Activated CD8-positive, alpha-beta memory T cell treated with anti-CD3 and anti-CD28 coated beads for 24 hours (primary cell): ENCODE data around the gene CABLES2.

Experiments used
- DNase-seq: peaks from one replicate; pipeline ENCODE4 v3.0.0-alpha.2; 2020

CABLES2 gene

DNA sequence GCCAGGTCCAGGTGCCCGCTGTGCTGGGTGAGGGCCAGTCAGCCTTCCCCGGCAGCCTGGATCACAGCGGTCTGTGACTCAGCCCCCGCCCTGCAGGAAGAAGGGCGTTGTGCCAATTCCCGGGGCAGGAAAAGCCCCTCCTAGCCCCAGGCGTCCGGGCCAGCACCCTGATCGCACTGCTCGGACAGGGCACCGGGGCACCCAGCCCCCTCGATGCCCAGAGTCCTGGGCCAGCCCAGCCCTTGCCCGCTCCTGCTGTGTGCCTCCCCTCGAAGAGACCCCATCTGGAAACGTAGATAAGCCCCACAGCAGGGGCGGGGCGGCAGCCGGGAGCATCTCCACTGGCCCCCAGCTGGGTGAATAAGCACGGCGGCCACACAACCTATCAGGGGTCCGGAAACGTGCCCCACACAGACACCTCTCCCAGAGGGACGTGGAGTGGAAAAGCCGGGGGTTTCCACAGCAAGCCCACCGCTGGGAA is 49.9 kb downstream of the CABLES2 start:
- DNase-seq = no peak

DNA sequence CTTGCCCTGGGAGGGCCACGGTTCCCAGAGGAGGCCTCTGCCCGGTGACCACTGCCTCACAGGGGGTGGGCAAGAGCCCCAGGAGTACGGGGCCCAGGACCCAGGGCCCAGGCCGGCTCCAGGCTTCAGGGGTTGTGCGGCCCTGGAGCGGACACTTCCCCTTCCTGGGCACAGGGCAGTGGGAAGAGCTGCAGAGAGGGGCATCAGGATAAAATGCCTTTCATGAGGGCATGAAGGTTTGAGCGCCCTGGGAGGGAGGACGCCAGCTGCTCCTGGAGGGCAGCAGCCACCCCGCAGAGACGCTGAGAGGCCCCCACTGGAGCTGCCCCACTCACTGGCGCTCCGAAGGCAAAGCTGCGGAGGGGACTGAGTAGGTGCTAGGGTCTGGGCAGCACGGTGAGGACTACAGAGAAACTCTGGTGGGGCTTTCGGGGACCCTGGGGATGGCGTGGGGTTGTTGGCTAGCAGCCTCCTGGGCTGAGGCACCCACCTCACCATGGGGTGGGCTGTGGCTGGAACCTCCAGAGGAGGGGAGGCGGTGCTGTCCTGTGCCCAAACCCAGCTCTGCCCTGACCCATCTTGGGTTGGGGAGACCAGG is 50.4 kb downstream of the CABLES2 start:
- no peak for DNase-seq

DNA sequence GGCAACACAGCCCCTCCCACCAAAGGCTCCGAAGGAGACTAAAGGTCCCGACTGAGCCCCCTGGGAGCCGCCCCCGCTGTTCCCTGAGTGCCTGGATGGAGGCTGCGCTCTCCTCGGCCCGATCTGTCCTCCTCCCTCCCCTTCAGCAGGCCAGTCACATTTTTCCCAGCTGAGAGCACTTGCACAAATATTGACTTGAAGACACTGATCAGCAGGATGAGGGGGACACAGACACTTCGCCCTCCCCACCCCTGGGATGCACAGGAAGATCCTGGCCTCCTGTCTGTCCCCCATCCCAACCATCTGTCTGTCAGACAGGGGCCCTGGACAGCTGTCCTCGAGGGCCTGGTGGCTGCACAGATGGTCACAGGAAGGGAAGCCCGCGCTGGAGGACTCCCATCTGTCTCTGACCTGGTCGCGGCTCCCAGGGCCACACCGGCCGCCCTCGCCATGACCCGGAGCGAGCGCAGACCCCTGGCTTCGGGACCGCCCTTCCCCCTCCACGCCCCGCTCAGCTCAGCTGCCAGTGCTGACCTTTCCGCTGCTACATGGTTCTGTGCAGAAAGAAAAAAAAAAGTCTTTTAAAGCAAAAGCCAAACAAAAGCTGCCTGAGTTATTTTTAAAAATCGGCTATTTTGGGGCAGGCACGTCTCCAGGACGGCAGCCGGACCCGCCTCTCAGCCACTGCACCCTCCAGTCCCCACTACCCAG is 51.1 kb downstream of the CABLES2 start:
- DNase-seq = no peak

DNA sequence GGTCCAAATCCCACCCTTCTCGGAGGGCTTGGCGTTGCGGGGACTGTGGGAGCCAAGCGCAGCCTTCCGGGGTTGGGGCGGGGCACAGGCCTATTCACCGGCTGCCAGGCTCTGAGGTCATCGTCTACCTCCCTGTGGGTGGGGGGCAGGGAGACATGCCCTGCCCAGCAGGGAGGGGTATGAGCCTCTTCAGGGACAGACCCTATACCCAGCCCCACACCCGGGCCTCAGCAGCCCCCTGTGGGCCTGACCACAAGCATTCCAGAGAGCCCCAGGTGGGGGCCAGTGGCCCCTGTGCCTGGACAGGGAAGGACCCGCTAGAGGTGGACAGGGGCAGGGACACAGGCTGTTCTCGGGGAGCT is 51.6 kb downstream of the CABLES2 start:
- no peak for DNase-seq

DNA sequence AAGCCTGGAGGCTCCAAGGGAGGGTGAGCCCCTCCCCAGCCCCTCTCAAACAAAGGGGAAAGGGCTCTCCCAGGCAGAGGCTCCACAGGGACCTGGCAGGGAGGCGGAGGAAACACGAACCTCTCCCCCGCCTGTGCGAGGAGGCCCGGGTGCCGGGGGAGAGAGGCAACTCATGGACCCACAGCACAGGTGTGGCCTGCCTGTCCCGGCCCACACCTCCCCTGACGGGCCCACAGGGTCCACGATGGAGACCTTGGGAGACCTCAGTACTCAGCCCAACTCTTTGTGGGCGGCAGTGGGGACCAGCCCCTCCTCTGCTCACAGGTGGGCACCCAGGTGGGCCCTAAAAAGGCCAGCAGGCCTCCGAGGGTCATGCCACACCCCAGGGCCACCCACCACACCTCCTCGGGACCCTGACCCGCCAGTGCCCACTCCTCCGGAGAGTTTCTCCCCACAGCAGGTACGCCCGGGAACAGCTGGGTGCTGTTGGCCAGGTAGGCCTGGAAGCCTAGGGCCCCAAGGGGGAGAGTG is 52.2 kb downstream of the CABLES2 start:
- DNase-seq = no peak

DNA sequence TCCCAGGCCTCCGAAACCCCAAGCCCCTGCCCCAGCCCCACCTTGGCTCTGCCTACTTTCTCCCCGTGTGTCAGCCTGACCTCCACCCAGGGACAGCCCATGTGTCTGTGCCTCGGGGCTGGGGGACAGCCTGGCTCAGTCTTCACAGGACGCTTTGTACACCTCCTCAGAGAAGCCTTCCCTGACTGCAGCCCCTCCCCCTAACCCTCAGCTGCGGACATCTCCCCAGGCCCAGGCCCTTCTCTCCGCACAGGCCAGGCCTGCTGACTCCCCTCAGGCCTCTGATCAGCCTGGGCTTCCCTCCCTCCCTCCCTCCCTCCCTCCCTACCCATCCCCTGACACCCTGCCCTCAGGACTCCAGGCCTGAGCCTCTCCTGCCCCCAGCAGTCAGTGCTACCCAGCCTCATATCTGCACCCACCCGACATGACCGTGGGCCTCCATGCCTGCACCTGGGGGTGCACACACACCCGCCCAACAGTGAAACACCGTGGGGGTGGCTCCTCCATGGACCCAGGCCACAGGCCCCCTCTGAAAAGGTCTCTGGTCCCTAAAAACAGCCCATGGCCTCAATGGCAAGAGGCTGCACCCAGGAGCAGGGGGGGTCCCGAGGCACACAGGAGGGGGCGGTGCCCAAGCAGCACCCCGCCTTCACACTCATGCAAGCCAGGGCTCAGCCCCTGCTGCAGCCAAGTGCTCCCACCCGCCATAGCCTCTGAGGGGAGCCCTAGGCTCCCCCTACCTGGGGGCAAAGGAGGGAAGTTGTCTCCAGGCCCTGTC is 52.9 kb downstream of the CABLES2 start:
- no peak for DNase-seq

DNA sequence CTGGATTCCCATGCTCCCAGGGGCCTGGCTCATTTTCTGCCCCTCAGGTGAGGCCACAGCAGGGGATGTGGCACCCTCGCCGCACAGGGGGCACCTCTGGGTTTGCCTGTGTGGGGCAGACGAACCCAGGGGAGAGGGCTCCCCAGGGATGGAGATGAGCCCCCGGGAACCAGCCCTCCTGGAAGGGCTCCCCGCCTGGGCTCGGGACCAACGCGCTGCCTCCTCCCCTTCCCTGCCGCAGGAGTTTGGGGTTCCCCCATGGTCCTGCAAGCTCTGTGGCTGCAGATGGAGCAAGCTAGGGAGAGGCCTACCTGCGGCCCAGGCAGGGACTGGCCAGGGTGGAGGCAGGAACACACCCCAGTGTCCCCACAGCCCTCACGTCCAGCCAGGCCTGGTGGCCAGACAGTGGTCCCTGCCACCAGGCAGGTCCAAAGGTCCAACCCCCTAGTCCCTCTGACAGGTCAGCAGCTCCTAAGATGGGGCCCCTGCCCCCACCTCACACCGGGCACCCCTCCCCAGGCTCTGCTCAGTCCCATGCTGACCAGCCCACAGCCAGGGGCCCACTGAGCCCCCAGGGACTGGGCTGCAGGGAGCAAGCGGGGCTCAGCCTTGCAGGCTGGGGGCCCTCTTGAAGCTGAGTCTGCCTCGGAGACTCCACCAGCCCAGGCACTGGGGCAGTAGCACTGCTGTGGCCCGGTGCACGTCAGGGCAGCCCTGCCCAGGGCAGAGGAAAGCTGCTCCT is 53.6 kb downstream of the CABLES2 start:
- DNase-seq = no peak

DNA sequence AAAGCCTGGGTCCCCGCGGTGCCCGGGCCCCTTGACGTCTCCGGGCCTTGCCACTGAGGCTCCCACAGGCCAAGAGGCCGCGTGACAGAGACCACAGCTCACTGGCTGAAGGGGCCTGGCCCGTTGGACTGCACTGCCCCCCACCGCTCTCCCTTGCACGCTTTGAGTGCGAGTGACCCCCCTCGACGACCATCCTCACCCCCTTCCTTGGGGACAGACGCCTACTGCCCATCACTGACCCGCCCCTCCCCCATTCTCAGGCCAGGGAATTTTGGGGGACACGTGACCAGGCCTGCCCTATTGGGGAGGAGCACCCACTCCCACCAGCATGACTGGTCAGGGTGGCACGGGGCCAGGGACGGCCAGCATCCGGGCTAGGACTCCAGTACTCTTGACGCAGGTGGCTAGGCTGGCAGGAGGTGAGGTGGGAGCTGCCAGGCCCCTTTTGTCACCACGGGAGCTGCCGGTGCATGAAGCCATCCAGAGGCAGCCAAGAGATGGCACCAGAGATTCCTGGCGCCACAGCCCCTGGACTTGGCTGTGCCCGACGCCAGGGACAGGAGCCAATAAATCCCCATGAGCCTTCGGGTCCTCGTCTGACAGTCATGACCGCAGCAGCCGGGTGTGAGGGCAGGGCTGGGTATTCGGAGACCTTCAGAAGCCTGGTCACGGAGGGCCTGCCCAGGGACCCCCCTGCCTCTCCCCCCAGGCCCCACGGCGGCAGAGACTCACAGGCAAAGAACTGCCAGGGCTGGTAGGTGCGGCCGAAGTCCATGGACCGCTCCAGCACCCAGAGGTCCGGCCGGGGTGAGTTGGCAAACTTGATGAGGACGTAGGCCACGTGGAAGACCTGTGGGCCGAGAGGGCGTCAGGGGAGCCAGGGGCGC is 54.4 kb downstream of the CABLES2 start:
- no peak for DNase-seq

DNA sequence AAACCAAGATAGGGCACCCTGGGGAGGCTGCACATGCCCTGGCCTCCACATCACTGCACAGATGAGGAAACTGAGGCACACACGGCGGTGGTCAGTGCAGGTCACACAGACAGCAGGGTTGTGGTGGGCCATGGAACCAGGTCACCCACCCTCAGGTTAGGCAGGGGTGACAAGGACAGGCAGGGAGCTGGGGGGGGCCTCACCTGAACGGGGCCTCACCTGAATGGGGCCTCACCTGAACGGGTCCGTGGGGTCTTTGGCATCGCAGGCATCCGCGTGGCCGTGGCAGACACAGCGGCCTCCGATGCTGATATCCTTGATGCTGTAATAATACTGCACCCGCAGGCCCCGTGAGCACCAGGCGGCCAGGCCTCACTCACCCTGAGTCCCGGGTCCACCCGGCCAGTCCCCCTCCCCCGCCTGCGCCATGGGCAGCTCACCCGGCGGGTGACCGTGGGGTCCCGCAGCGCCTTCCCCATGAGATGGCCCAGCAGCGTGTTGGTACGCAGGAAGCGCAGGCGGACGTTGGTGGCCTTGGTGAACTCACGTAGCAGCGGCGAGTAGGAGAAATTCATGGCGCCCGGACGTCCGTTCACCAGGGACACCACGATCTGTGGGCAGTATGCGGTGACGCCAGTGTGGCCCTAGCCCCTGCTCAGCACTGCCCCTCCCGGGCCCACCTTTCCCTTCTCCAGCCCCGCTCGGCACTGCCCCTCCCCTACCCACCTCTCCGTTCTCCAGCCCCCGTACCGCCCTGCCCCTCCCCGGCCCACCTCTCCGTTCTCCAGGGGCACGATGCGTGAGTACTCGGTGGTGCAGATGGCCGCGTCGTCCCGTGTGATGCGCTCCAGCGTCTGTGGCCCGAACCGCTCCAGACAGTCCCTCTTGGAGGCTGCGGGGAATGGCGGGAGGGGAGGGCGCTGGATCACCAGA is 55.4 kb downstream of the CABLES2 start:
- DNase-seq = no peak

DNA sequence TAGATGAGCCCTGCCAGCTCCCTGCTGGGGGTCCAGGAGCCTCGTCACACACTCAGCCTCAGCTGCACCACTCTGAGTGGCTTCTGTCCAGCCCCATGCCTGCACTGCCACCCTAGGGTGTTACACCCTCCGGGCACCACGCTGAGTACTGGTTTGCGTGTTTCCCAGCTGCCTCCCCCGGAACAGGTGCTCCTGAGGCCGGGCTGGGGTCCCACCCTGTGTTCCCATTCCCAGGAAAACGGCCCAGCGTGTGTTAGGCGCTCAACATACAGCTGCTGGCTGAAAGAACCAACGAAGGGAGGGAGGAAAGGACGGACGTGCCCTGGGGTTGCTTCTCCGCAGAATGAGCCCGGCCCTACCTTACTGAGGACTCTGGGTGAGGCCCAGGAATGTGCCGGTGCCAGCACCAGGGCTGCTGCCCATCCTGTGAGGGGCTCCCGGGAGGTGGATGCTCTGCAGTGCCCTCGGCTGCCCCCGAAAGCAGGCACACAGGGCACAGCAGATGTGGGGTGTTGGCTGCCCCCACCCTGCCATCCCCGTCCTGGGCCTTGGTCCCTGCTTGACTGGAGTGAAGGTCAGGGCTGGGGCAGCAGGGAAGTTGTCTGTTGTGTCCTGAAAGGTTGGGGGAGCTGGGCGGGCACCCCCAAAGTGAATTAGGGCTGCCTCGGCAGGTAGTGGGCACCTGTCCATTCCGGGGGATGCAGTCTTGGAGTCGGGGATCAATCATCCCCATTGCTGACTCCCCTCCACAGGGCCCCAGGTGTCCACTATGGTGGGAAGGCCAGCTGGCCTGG is 56.3 kb downstream of the CABLES2 start:
- no peak for DNase-seq

DNA sequence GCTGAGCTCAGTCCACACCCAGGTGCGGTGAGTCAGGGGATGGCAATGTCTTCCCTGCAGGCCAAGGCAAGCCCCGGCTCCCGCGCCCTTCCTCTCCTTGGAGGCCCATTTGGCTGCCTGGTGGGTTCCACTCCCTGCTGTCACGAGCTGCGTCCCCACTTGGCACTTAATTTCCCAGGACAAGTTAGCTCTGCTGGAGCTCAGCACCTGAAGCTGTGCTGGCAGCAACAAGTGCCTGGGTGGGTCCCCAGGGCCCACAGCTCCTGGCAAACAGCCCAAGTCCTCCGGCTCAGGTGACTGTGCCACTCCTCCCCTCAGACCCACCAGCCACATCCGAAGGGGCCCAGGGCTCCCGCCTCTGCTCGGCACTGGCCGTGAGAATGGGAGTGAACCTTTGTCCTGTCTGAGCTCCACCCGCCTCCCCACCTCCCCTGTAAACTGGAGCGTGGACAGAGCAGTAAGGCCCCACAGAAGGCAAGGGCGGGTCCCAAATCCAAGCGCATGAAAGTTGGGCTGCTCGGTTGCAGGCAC is 56.9 kb downstream of the CABLES2 start:
- no peak for DNase-seq

DNA sequence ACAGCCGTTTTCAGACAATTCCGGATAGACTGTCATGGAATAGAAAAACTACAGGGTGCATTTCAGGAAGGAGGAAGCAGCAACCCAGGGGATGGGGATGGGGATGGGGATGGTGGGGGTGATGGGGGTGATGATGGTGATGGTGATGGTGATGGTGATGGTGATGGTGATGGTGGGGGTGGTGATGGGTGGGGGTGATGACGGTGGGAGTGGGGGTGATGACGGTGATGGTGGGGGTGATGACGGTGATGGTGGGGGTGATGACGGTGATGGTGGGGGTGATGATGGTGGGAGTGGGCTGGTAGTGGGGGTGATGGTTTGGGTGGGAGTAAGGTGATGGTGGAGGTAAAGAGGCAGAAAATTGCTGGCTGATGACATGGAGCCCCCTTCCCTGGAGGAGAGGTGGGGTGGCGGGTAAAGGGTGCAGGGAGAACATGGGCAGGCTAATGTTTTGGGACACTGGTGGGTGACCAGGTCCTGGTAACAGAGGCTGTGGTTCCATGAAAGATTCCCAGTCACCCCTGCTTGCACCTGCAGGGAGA is 57.5 kb downstream of the CABLES2 start:
- DNase-seq = no peak

DNA sequence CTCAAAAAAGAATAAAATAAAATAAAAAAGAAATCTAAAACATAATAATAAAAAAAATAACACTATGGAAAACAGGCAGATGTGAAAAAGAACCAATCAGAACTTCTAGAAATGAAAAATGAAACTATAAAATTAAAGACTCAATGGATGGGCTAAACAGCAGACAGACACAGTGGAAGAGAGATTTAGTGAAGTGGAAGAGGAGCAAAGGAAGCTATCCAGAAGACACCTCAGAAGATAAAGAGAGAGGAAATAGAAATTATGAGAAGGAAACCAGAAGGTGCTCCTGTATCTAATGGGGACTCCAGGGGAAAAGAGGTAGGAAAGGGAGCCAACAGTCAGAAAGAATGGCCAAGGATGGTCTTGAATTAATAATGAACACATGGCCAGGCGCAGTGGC is 58.5 kb downstream of the CABLES2 start:
- no peak for DNase-seq

DNA sequence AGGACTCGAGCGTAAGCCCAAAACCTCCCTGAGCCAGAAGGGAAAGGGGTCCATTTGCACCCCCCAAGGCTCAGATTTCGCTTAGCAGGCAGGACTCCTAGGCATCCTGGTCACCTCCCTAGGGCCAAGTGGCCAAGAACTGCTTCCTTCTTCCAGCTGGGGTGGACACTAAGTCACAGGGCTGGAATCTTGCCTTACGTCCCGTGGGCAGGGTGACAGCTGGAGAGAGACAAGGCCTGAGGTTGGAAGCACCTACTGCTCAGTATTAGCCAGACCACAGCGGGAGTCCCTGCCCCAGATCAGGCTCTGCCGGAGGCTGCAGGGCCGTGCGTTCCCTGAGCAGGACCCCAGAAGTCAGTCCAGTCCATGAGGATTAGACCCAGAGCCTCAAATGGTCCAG is 59.6 kb downstream of the CABLES2 start:
- no peak for DNase-seq

DNA sequence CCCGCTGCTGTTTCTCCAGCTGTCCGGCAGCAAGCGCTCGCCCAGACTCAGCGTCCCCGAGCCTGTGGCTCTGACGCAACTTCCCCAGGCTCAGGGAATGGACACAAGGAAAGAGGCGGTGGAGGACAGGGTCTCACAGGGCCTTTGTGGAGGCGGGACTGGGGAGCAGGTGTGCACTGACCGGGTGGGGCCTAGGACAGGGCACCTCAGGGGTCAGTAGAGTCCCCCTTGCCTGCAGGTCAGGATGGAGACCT is 60.0 kb downstream of the CABLES2 start:
- DNase-seq = no peak

DNA sequence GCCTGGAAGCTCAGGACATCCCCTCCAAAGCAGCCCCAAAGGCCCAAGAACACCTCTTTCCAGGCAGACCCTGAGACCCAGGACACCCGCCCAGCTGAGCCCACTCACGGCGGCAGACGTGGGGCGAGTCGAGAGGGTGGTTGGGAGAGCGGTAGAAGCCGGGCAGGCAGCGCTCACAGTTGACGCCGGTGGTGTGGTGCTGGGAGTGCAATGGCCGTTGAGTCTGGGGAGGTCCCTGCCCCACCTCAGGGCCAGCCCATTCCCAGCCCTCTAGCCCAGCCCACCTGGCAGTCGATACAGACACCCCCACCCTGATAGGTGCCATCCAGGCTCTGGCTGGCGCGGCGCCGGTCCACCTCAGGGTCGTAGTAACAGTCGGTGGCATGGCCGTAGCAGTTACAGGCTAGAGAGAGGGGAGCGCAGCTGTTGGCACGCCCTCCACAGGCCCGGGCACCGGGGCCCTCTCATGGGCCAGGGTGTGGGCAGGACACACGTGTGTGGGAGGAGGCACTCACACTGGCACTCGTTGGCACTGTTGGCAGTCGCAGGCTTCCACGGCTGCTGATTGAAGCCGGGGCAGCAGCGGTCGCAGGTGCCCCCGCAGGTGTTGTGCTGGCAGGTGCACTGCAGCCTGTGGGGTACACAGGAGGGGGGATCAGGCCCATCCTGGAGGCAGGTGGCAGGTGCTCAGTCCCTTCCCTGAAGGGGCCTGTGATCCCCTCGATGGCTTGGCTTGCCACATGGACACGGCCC is 60.5 kb downstream of the CABLES2 start:
- no peak for DNase-seq

DNA sequence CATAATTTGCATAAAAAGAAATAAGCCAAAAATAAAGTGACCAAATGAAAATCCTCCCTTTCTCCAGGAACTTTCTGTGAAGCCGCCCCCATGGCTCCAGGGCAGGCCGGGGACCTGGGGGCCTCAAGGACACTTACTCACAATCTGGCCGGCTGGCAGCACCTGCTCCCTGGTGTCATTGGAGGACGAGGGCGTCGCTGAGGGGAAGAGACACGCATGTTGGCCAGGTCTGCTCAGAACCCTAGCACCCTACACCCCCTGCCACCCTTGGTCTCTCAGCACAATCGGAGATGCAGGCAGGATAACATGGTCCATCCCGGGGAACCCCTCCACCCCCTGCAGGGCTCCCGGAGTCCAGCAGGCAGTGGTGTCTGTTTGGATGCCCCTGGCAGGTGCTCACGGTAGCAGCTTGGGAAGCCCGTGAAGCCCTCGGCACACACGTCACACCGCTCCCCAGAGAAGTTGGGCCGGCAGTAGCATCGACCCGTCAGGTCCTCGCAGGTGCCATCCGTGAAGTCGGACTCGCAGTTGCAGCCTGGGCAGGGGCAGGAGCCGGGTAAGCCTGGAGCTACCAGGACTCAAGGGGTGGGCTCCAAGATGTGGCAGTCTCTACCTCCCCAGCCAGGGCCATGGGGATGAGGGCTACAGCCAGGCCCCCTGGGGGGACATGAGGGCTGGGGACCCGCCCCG is 61.3 kb downstream of the CABLES2 start:
- no peak for DNase-seq

DNA sequence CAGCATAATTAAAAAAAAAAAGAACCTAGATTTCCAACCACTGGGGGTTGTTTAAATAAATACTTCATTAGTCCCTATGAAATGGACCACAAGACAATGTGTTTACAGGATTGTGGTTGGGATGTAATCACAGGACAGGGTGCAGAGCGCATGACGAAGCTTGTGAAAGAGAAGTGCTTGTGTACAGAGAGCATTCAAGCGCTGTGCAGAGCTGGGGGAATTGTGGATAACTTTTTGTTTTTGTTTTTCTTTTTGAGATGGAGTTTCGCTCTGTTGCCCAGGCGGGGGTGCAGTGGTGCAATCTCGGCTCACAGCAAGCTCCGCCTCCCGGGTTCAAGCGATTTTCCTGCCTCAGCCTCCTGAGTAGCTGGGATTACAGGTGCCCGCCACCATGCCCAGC is 62.3 kb downstream of the CABLES2 start:
- DNase-seq = no peak
